Measurements from ENCODE around the gene ZMIZ2.

GRCh38 chr7:44797329-44798258 lies 48.9 kb downstream of the ZMIZ2 start:
- TF ChIP-seq CTCF (IDR thresholded peaks at IDR 0.05) (peak; percentile 19 to 58 (median 43)), POLR2A (IDR thresholded peaks at IDR 0.05) (peak; percentile 70), POLR2AphosphoS5 (IDR thresholded peaks at IDR 0.05) (peak; percentile 92)

Data from prostate gland (tissue), 2 donors.